ENCODE data around the gene CCDC138. TPM values are rescaled to one million over a fixed set of nuclear protein-coding genes. Genes with fewer than 3 reads are reported as not detected.

The CCDC138 gene
- total RNA-seq, 1 donor = 9.1 TPM

DNA sequence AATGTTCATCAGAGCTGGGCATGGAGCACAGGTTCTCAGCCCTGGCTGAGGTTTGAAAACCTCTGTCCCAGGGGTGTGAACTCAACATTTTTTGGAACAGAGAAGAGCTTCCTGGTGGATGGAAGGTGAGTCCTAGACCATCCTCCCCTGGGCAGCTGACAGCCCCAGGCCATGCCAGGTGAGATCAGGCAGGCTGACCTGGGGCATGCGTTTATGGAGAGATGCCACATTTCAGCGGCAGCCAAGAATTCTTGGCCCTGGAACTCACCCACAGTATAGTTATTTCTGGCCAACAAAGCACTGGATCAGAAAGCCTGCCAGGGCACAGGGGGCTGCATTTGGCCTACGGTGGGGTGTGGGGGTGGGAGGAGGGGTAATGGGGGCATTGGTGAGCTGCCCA is 118.6 kb downstream of the CCDC138 start:
- H3K4me3 ChIP-seq (ENCODE audit: low read depth, low read length) = no peak overlapping the region
- no peak for DNase-seq (ENCODE audit: low read depth)
- TF ChIP-seq, protein P1, sequence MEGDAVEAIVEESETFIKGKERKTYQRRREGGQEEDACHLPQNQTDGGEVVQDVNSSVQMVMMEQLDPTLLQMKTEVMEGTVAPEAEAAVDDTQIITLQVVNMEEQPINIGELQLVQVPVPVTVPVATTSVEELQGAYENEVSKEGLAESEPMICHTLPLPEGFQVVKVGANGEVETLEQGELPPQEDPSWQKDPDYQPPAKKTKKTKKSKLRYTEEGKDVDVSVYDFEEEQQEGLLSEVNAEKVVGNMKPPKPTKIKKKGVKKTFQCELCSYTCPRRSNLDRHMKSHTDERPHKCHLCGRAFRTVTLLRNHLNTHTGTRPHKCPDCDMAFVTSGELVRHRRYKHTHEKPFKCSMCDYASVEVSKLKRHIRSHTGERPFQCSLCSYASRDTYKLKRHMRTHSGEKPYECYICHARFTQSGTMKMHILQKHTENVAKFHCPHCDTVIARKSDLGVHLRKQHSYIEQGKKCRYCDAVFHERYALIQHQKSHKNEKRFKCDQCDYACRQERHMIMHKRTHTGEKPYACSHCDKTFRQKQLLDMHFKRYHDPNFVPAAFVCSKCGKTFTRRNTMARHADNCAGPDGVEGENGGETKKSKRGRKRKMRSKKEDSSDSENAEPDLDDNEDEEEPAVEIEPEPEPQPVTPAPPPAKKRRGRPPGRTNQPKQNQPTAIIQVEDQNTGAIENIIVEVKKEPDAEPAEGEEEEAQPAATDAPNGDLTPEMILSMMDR (IDR thresholded peaks at IDR 0.05; ENCODE audit: insufficient read depth, low read depth, low read length) = no peak

GRCh38 chr2:108905906-108906305 is 119.3 kb downstream of the CCDC138 start:
- TF ChIP-seq, protein P1 (IDR thresholded peaks at IDR 0.05; ENCODE audit: insufficient read depth, low read depth, low read length) = no peak
- H3K4me3 ChIP-seq (ENCODE audit: low read depth, low read length) = no peak overlapping the region
- DNase-seq (ENCODE audit: low read depth) = no peak

GRCh38 chr2:108906403-108907077 is 120.0 kb downstream of the CCDC138 start:
- TF ChIP-seq, protein P1 (IDR thresholded peaks at IDR 0.05; ENCODE audit: insufficient read depth, low read depth, low read length) = no peak
- no peak for DNase-seq (ENCODE audit: low read depth)
- no peak overlapping the region for H3K4me3 ChIP-seq (ENCODE audit: low read depth, low read length)

DNA sequence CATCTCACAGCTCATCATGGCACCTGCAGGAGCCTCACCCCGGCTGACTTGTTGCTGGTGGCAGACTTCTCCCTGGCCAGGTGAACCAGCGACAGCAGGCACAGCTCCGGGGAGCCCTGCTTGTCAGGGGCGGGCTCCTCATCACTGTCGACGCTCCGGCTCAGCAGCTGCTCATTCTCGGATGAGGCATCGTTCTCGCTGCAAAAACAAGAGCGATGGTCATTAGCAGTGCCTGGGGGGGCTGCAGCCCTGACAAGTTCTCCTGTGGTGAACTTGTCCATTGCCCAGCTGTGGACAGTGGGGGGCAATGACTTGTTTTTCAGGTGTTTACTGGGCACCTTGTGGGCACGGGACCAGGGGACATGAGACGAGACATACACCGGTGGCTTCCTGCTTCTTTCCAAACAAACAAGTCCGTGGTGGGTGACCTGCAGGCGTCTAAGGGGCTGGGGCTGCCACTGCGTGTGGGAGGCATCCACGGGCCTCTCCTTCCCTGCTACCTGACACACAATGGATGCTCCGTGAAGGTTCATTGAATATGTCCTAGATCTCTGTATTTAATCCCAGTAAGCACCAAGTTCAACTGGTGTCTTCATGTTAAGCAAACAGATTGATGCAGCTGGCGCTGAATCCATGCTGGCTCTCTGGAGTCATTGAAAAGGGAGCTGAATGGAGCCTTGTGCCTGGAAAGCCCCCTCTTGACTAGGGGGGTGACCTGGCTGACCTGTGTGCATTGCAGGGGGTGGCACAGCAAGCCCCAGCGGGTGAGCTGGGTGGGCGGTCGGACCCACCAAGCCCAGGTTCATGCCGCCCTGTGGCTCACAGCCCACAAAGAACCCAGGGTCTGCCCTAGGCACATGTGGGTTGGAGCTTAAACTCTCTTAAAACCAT is 121.5 kb downstream of the CCDC138 start:
- no peak overlapping the region for H3K4me3 ChIP-seq (ENCODE audit: low read depth, low read length)
- DNase-seq (ENCODE audit: low read depth) = no peak
- TF ChIP-seq, protein P1 (IDR thresholded peaks at IDR 0.05; ENCODE audit: insufficient read depth, low read depth, low read length) = no peak

- TF ChIP-seq, protein P1 (IDR thresholded peaks at IDR 0.05; ENCODE audit: insufficient read depth, low read depth, low read length) = no peak
- no peak for DNase-seq (ENCODE audit: low read depth)
- H3K4me3 ChIP-seq (ENCODE audit: low read depth, low read length) = no peak overlapping the region
Measured at GRCh38 chr2:108908713-108909070, 122.1 kb downstream of the CCDC138 start.

- TF ChIP-seq, protein P1 (IDR thresholded peaks at IDR 0.05; ENCODE audit: insufficient read depth, low read depth, low read length) = no peak
- H3K4me3 ChIP-seq (ENCODE audit: low read depth, low read length) = no peak overlapping the region
- no peak for DNase-seq (ENCODE audit: low read depth)
Measured at GRCh38 chr2:108909275-108909823, 122.8 kb downstream of the CCDC138 start.

Data from fibroblast of villous mesenchyme (primary cell).